ENCODE measurements around the gene LRRC51.

- TF ChIP-seq CTCF (IDR thresholded peaks at IDR 0.05; ENCODE audit: poor library complexity, severe bottlenecking) (peak; percentile 32), TAF1 (IDR thresholded peaks at IDR 0.05; ENCODE audit: low read depth) (peak; percentile 58), EZH2 (IDR thresholded peaks at IDR 0.05; ENCODE audit: borderline replicate concordance, insufficient read depth, low read length, poor library complexity, severe bottlenecking) (no peak), REST (IDR thresholded peaks at IDR 0.05; ENCODE audit: borderline replicate concordance) (no peak), SMC3 (conservative IDR thresholded peaks at IDR 0.05; ENCODE audit: poor library complexity) (peak; percentile 27), POLR2AphosphoS5 (IDR thresholded peaks at IDR 0.05) (peak; percentile 72)
Observed at GRCh38 chr11:72080326-72081183, at the start of gene LRRC51, which contains the start of gene NUMA1.
